Aortic smooth muscle cell (primary cell): ENCODE results near the gene FCN2. TPM values are rescaled to one million over a fixed set of nuclear protein-coding genes. Genes with fewer than 3 reads are reported as not detected.

Source experiments
- total RNA-seq: library from RNA; depleted of rRNA; stranded (reverse); fragments of >200 nt; gene quantifications from 2 replicates; pipeline ENCODE4 v1.2.3, GENCODE V29; 2014

Gene FCN2
- total RNA-seq, result not detected in 2 replicates

DNA sequence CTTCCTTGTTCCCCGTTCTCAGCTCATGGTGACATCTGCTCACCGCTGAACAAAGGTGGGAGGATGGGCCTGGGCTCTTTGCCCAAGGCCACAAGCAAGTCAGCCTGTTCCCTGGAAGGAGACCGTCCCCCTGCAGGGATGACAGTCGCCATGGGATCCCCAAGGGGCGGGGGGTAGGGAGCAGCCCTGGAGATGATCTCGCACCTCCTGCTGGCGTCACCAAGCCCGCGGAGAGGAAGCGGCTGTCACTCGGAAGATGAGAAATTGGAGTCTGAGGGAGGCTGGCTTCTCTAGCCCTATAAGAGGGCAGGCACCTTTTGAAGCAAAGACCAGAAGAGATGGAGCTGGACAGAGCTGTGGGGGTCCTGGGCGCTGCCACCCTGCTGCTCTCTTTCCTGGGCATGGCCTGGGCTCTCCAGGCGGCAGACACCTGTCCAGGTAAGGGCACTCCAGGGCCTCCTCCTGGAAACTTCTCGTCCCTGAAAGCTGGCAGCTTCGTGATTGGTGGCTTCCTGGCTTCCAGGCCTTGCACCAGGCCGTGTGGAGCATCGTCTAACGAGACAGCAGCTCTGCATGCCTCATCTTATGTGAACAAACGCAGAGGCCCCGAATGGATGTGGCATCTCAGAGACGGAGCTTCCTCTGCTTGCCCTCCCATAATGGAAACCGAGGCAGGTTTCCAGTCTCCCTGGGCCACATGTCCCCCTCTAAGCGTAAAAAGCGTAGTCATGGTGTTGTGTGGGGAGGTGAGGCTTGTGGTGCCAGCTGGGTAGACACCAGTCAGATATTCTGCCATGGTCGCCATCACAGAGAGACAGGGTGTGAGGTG, at the start of gene FCN2:
TSS of gene FCN2 (plus strand) at position 327 of the 829 bp plus-strand sequence. CDS start at position 339, 12 bp downstream.

DNA sequence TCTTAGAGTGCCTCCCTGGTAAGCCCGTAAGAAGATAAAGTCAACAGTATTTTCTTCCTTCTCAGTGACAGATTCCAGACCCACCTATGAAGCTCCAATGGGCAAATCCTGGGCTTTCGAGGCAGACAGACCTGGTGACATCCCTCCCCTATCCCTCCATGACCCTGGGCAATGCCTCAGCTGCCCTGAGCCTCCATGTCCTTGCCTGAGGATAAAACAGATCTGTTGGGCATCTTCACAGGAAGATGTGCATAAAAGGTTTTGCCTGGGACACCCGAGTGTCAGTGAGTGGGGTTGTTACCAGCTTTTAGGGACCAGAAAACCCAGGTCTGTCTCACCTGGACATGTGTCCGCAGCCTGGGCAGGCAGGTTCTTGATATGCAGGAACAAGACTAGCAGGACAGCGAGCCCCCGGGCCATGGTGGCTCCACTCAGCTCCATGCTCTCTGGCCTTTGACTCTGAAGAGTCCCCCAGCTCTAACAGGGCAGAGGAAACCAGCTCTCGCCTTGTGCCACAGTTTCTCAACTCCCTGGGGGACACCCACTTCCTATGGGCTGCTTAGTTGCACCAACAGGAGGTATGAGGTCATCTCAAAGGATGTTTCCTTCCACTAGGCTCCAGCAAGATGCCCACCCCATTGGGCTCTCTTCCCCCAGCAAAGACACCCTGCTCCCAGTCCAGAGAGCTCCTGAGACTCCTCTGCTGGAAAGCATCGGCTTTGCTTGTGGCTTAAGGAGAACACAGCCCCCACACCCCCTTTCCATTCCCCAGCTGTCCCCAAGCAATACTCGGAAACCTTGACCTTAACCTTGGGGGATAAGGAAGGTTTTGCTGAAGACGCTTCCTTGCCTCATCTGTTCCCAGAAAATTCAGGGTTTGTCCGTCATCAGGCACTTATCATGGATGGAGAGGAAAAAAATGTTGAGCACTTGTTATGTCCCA, 37.1 kb downstream of the FCN2 start, which contains the start of gene FCN1:
TSS of gene FCN1 (minus strand) at position 482 of the 943 bp plus-strand sequence. CDS start at position 441, 41 bp downstream.

Other genes with a start within 250 kb of the FCN2 start
- 74.9 and 124 TPM in 2 replicates for gene COL5A1, start 239.0 kb upstream of the FCN2 start, total RNA-seq
- gene FCN1, start 37.1 kb downstream of the FCN2 start, total RNA-seq, result not detected in 2 replicates
- gene OLFM1, start 206.9 kb downstream of the FCN2 start, total RNA-seq, result 0.44 and 2.0 TPM in 2 replicates